Measurements from ENCODE around the gene PTPRO. TPM values are rescaled to one million over a fixed set of nuclear protein-coding genes. Genes with fewer than 3 reads are reported as not detected.

The PTPRO gene
- total and polyA plus RNA-seq, 10 of the 15 experiments (the other 5 are each of a cell fraction or from before 2014, with no cell fraction given): 1.2 to 5.3 (median 3.5) TPM

GRCh38 chr12:15629108-15629507, 306.8 kb downstream of the PTPRO start (continued):
- TF ChIP-seq NBN (IDR thresholded peaks at IDR 0.05): peak; percentile 77; the same call in 1 of the 2 replicates
- TF ChIP-seq NR2C1 (IDR thresholded peaks at IDR 0.05): peak; percentile 46; the same call in 1 of the 2 replicates
- TF ChIP-seq ATF7 (IDR thresholded peaks at IDR 0.05; ENCODE audit: low read depth): peak; percentile 72
- TF ChIP-seq RFX5 (IDR thresholded peaks at IDR 0.05; ENCODE audit: low read depth, low read length): no peak
- TF ChIP-seq BCL11A (IDR thresholded peaks at IDR 0.05; ENCODE audit: low read depth, low read length): peak; percentile 42; the same call in 1 of the 2 replicates
- peak; percentile 60; the same call in 1 of the 2 replicates for TF ChIP-seq DPF2 (IDR thresholded peaks at IDR 0.05)
- no peak for TF ChIP-seq MAX (IDR thresholded peaks at IDR 0.05; ENCODE audit: low read depth, low read length)
- TF ChIP-seq, protein P1, sequence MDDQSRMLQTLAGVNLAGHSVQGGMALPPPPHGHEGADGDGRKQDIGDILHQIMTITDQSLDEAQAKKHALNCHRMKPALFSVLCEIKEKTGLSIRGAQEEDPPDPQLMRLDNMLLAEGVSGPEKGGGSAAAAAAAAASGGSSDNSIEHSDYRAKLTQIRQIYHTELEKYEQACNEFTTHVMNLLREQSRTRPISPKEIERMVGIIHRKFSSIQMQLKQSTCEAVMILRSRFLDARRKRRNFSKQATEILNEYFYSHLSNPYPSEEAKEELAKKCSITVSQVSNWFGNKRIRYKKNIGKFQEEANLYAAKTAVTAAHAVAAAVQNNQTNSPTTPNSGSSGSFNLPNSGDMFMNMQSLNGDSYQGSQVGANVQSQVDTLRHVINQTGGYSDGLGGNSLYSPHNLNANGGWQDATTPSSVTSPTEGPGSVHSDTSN (IDR thresholded peaks at IDR 0.05; ENCODE audit: insufficient replicate concordance, low read depth, low read length): no peak
- no peak for TF ChIP-seq LARP7 (IDR thresholded peaks at IDR 0.05)
- TF ChIP-seq, protein P2, sequence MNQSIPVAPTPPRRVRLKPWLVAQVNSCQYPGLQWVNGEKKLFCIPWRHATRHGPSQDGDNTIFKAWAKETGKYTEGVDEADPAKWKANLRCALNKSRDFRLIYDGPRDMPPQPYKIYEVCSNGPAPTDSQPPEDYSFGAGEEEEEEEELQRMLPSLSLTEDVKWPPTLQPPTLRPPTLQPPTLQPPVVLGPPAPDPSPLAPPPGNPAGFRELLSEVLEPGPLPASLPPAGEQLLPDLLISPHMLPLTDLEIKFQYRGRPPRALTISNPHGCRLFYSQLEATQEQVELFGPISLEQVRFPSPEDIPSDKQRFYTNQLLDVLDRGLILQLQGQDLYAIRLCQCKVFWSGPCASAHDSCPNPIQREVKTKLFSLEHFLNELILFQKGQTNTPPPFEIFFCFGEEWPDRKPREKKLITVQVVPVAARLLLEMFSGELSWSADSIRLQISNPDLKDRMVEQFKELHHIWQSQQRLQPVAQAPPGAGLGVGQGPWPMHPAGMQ (IDR thresholded peaks at IDR 0.05; ENCODE audit: borderline replicate concordance): no peak
- no peak for TF ChIP-seq RBBP5 (conservative IDR thresholded peaks at IDR 0.05)
- peak; percentile 87 for TF ChIP-seq RELB (IDR thresholded peaks at IDR 0.05; ENCODE audit: low read depth)
- TF ChIP-seq, protein P3, sequence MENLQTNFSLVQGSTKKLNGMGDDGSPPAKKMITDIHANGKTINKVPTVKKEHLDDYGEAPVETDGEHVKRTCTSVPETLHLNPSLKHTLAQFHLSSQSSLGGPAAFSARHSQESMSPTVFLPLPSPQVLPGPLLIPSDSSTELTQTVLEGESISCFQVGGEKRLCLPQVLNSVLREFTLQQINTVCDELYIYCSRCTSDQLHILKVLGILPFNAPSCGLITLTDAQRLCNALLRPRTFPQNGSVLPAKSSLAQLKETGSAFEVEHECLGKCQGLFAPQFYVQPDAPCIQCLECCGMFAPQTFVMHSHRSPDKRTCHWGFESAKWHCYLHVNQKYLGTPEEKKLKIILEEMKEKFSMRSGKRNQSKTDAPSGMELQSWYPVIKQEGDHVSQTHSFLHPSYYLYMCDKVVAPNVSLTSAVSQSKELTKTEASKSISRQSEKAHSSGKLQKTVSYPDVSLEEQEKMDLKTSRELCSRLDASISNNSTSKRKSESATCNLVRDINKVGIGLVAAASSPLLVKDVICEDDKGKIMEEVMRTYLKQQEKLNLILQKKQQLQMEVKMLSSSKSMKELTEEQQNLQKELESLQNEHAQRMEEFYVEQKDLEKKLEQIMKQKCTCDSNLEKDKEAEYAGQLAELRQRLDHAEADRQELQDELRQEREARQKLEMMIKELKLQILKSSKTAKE (IDR thresholded peaks at IDR 0.05; ENCODE audit: low read depth, poor library complexity, severe bottlenecking): peak; percentile 35
- no peak for TF ChIP-seq NRF1 (conservative IDR thresholded peaks at IDR 0.05; ENCODE audit: low read depth, low read length)
- peak; percentile 23; the same call in 1 of the 2 replicates for TF ChIP-seq MXI1 (IDR thresholded peaks at IDR 0.05; ENCODE audit: low read depth, low read length)
- TF ChIP-seq CHD2 (IDR thresholded peaks at IDR 0.05; ENCODE audit: borderline replicate concordance, low read depth, low read length): peak; percentile 37; the same call in 1 of the 2 replicates
- TF ChIP-seq, protein P4, sequence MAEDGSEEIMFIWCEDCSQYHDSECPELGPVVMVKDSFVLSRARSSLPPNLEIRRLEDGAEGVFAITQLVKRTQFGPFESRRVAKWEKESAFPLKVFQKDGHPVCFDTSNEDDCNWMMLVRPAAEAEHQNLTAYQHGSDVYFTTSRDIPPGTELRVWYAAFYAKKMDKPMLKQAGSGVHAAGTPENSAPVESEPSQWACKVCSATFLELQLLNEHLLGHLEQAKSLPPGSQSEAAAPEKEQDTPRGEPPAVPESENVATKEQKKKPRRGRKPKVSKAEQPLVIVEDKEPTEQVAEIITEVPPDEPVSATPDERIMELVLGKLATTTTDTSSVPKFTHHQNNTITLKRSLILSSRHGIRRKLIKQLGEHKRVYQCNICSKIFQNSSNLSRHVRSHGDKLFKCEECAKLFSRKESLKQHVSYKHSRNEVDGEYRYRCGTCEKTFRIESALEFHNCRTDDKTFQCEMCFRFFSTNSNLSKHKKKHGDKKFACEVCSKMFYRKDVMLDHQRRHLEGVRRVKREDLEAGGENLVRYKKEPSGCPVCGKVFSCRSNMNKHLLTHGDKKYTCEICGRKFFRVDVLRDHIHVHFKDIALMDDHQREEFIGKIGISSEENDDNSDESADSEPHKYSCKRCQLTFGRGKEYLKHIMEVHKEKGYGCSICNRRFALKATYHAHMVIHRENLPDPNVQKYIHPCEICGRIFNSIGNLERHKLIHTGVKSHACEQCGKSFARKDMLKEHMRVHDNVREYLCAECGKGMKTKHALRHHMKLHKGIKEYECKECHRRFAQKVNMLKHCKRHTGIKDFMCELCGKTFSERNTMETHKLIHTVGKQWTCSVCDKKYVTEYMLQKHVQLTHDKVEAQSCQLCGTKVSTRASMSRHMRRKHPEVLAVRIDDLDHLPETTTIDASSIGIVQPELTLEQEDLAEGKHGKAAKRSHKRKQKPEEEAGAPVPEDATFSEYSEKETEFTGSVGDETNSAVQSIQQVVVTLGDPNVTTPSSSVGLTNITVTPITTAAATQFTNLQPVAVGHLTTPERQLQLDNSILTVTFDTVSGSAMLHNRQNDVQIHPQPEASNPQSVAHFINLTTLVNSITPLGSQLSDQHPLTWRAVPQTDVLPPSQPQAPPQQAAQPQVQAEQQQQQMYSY (CRISPR knock-in tag; IDR thresholded peaks at IDR 0.05): no peak
- TF ChIP-seq MTA2 (IDR thresholded peaks at IDR 0.05; ENCODE audit: low read depth): peak; percentile 88
- no peak for TF ChIP-seq KDM1A (IDR thresholded peaks at IDR 0.05; ENCODE audit: borderline replicate concordance)
- TF ChIP-seq EP300 (IDR thresholded peaks at IDR 0.05; ENCODE audit: borderline replicate concordance in 1 of 2, control insufficient read depth in 1 of 2, low read depth in 2 of 2, low read length in 2 of 2): peak; percentile 73 to 78; a peak in 3 of 4 replicates
- TF ChIP-seq ESRRA (IDR thresholded peaks at IDR 0.05; ENCODE audit: low read length): no peak
- TF ChIP-seq SMAD5 (IDR thresholded peaks at IDR 0.05; ENCODE audit: low read depth): no peak

Data from GM12878 (cell line).